ENCODE measurements around the gene PPIH.
A peak's percentile ranks its signal among the peaks of the same experiment; 100 is the strongest.
"Not testable (repeated sequence)": the region's sequence is repeated elsewhere in the genome, so short reads cannot be mapped to it uniquely, and the experiment has no call there.

Gene PPIH

DNA sequence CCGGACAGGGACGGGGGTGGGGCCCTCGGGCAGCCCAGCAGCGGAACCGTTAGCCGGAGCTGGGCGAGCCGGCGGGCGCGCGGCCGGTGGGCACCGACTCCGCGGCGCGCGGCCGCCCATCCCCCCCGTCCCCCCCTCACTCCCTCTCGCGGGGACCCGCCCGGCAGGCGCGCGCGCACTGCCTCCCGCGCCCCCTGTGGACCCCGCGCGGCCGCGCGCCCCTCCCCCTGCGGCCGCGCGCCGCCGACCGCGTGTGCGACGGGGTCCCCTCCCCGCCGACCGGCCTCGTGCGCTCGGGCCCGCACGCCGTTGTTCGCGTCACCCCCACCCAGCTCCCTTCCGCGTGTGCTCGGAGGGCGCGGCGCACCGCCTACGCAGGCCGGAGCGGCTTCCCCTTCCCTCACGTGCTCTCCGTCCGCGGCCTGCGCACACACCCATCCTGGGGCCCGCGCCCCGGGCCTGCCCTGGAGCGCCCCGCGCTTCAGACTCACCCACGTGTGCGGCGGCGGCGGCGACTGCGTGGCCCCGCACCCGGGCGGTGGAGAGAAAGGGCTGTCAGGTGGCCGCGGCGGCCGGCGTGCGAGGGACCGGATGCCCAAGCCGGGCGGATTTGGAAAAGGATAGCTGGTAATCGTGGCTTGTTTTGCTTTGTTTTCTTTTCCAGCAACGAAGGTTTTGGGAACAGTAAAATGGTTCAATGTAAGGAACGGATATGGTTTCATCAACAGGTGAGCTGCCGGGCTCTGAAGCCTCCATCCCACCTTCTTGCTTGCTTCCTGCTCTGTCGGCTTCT, 24.7 kb downstream of the PPIH start:
- DNase-seq: peak; percentile 93

DNA sequence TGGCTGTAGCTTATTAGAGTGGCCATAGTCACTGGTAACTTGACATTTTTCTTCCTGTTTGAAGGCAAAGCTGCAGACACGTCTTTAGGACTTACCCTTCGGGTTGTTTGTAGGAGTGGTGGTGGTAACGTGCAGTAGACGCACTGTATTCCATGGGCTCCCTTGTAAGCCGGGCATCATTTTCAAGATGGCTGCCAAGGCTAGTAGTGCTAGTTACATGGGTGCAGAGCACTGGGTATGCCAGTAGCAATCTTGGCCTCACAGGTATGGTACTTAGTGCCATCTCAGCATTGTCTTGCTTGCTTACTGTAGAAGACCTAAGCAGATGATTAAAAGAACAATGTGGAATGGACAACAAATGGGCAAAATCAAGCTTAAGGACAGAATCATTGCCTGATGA, 25.9 kb downstream of the PPIH start:
- no peak for DNase-seq

DNA sequence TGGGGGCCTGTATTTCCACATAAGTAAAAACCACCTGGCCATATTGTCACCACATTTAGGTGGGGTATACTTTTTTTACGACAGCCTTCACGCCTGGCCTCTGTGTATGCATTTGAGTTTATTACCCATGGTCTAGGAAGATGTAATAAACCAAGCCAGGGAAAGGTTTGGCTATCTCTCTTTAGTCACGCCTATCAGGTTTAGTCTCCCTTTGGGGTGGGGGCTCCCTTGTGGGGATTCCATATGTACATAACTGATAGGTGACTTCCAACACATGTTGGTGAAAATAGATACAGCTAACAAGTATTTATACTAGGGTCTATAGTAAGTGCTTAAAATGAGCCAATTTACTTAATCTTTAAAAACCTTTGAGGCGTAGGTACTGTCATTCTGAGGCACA, 28.2 kb downstream of the PPIH start:
- no peak for DNase-seq

DNA sequence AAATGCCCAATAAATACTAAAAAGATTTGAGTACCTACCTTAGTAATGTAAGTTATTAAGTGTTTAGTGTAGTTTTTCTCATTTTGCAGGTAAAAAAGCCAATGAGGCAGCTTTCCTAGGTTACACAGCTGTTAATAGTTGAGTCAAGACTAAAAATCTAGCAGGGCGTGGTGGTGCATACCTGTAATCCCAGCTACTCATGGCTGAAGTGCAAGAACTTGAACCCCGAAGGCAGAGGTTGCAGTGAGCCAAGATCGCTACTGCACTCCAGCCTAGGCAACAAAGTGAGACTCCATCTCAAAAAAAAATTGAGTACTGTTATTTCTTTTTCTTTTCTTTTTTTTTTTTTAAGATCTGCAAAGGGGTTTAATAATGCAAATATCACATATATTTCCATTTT, 31.7 kb downstream of the PPIH start:
- no peak for DNase-seq

DNA sequence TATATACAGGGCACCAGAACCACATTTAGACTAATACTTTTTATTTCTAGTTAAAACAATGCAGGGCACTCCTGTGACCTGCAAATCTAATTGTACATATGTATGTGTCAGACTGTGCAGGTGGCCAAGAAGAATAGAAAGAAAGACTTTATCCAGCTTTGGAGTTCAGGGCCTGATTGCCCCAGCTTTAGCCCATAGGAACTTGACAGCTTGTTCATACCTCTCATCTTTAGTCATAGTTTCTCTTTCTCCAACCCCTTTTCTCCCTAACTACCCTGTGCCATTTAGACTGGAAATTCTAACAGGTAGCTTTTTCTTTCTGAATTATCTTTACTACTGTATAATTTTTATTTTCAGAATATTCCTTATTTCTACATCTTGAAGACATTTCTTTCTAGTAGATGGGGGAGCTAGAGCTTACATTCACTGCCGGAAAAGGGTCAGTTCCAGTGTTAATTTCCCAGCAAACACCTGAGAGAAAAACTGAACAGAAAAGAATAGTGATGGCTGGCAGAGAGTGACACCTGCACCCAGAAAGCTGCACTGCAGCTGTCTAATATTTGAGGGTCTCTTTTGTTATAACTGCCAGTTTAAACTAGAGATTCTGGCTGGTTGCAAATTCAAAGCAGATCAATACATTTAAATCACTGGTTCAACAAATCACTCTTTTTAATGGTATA, 32.4 kb downstream of the PPIH start:
- no peak for DNase-seq

DNA sequence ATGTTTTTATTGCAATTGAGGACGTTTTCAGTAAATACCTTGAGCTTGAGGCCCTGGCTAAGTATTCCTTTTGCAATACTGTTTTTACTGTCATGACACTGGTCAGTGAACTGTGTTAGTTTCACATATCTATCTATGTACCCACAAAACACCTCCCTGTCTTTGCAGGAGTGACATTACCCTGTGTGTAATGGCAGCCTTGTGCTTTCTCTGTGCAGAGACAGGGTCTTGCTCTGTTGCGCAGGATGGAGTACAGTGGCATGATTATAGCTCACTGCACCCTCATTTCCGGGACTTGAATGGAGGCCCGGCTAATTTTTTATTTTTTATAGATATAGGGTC, 32.9 kb downstream of the PPIH start:
- DNase-seq: no peak

DNA sequence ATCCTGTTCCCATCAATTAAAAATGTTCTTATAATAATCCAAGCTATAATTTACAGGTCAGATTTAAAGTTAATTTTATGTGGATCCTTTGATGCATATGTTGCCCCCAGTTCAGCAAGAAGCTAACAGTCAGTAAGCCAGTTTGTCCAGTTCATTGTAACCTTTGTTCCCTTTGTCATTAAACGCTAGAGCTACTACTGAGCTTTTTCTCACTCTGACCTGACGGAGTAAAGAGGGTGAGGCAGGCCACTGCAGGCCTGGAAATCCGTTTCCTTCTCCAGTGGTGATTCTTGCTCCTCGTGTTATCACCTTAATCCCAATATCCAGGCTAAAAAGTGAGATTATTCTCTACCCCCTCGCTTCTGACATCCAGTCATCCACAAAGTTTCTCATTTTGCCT, 34.2 kb downstream of the PPIH start:
- no peak for DNase-seq

DNA sequence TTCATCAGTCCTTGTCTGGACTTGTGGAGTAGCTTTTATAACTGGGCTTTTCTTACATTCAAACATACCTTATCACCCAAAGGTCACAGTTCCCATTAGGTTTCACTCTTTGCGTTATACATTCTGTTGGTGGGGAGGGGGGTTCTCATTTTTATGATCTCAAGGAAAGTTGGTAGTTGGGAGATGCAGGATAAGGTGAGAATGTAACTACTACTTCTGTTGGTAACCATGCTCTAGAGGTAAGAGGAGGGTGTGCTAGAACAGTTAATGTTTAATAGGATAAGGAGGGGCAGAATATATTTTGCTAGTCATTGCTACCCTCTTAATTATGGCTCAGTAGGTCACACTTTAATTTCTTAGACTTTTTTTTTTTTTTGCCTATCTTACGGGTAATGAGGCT, 34.7 kb downstream of the PPIH start:
- no peak for DNase-seq

DNA sequence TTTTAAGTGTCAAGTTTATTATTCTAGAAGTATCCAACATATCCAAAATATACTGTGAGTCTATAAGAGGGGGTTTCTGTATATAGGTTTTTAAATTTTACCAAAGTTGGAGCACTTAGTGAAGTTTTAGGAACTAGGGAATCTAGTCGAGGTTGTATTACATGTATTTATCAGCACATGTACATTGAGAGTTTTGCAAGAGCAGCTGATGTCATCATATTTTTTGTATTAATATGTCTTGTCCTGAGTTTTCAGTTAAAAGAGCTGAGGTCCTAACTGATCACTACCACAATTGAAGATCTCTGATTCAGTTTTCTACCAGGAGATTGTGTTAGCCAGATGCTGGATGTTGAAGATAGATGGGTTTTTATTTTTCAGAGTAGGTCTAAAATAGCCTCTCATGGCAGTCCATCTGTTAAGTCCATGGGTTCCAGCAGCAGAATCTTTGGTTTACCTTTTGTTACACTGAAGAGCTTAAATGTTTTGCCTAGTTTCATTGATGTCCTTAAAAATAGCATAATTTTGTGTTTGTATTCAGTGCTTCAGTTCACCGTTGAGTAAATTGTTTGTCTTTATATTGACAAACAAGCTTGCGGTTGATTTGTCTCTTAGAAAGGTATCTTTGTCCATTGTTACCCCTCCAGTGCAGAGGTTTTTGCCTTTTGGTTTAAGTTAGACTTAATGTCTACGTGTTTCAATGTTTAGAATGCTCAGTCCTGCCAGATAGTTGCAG, 40.0 kb downstream of the PPIH start:
- no peak for DNase-seq

DNA sequence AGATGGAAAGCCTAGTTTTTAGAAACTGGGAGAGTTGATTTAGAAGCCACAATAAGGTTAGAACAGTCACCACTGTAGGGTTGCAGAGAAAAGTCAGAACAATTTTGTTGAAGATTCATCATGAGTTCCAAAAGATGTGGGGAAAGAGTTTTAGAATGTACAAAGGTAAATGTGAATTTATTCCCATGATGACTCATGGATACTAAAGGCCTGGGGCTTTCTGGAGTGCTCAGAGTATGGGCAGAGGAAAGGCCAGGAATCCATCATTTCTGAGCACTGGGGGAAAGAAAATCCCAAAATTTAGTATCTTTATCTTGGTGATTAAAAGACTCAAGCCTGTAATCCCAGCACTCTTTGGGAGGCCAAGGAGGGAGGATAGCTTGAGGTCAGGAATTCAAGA, 41.8 kb downstream of the PPIH start:
- DNase-seq: no peak

DNA sequence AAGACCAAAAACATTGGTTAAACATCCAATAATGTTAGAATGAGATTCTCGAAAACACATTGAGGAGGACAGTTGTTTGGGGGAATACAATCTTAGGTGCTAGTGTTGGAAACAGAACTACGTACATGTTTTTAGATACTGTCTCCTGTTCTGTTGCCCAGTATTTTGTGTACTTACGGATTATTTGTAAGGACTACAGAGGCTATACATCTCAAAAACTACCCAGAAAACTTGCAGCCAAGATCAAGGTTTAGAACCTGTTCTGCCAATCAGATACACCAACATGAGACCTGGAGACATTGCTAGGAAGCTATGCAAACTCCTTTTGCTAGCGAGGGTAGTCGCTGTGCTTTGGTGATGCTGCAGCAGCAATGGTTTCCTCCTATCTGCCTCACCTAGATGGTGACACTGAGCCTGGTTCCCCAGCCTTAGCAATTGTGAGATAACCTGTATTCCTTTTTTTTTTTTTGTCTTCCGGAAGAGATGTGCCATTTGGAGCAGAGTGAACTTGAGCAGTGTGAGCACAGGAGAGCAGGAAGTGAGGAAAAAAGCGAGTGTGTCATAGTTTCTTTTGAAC, 45.8 kb downstream of the PPIH start:
- no peak for DNase-seq

DNA sequence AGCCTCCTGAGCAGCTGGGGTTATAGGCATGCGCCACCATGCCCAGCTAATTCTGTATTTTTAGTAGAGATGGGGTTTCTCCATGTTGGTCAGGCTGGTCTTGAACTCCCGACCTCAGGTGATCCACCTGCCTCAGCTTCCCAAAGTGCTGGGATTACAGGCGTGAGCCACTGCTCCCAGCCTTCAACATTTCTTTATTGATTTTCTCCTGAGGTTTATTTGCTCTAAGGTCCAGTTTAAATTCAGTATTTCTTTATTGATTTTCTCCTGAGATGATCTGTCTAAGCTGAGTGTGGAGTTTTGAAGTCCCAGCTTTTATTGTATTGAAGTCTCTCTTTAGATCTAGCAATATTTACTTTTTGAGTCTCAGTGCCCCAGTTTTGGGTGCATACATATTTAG, 54.6 kb downstream of the PPIH start:
- DNase-seq: not testable (repeated sequence)

DNA sequence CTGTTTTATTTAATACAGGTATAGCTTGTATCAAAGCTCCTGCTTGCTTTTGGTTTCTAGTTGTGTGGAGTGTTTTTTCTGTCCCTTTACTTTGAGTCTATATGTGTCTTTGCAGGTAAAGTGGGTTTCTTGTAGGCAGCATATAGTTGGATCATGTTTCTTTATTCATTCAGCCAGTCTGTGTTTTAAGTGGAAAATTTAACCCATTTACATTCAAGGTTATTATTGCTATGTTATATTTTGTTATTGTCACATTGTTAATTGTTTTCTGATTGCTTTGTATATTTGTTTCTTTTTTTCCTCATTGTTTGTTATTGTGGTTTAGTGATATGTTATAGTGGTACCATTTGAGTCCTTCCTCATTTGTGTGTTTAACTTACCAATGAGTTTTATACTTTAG, 55.1 kb downstream of the PPIH start:
- no peak for DNase-seq

DNA sequence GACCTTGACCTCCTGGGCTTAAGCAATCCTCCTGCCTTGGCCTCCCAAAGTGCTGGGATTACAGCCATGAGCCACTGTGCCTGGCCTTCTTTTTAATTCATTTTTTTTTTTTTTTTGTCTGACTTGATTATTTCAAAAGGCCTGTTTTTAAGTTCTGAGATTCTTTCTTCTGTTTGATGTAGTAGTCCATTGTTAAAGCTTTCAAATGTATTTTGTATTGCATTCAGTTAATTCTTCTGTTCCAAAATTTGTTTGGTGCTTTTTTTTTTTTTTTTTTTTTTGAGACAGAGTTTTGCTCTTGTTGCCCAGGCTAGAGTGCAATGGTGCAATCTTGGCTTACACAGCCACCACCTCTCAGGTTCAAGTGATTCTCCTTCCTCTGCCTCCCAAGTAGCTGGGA, 56.2 kb downstream of the PPIH start:
- DNase-seq: not testable (repeated sequence)

DNA sequence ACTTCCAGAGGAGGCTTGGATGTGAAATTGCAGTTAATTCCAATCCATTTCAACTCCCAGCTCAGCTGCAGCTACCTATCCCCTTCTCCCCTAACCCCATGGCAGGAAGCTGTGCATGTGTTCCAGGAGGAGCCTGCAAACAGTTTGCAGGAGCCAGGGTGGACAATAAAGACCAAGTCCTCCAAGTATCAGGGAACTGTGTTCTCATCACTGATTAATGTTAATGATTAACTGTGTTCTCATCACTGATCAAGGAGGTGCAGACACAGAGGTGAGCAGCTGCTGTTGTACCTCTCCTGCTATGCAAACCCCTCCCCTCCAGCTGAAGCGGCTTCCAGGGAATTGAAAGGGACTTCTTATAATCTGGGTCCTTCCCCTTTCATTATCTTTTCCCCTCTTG, 62.6 kb downstream of the PPIH start:
- DNase-seq: no peak

DNA sequence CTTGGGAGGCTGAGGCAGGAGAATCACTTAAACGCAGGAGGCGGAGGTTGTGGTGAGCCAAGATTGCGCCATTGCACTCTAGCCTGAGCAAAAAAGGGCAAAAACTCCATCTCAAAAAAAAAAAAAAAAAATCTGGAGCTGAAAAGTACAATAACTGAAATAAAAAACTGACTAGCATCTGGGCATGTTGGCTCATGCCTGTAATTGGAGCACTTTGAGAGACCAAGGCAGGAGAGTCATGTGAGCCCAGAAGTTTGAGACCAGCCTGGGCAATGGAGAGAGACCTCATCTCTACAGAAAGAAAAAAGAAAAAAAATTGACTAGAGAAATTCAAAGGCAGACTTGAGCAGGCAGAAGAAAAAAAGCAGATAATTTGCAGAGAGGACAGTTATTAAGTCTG, 63.7 kb downstream of the PPIH start:
- no peak for DNase-seq

DNA sequence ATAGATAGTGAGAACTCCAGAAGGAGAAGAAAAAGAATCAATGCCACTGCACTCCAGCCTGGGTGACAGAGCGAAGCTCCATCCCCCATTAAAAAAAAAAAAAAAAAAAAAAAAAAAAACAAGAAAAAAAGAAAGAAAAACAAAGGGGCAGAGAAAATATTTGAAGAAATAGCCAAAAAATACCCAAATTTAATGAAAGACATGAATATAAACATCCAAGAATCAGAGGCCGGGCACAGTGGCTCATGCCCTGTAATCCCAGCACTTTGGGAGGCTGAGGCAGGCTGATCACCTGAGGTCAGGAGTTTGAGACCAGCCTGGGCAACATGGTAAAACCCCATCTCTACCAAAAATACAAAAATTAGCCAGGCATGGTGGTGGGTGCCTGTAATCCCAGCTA, 64.2 kb downstream of the PPIH start:
- DNase-seq: not testable (repeated sequence)

DNA sequence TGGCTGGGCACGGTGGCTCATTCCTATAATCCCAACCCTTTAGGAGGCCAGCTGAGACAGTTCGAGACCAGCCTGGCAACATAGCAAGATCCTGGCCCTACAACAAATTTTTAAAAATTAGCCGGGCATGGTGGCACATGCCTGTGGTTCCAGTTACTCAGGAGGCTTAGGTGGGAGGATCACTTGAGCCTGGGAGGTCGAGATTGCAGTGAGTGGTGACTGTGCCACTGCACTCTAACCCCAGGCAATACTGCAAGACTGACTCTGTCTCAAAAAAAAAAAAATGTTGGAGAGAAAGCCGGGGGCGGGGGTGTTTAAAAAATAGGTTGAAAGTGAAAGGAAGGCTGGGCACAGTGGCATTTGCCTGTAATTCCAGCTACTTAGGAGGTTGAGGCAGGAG, 65.3 kb downstream of the PPIH start:
- peak; percentile 38 for DNase-seq

DNA sequence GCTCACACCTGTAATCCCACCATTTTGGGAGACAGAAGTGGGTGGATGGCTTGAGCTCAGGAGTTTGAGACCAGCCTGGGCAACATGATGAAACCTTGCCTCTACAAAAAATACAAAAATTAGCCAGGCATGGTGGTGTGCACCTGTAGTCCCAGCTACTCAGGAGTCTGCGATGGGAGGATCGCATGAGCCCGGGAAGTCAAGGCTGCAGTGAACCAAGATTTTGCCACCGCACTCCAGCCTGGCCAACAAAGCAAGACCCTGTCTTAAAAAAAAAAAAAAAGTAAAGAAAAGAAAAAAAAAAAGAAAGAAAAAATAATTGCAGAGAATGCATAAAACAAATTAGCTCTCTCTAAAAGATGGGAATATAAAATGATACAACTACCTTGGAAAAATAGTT, 67.6 kb downstream of the PPIH start:
- DNase-seq: not testable (repeated sequence)
